ENCODE data around the gene IL23A. TPM values are rescaled to one million over a fixed set of nuclear protein-coding genes. Genes with fewer than 3 reads are reported as not detected.
A peak's percentile ranks its signal among the peaks of the same experiment; 100 is the strongest.

Gene IL23A
- total RNA-seq (2014; rRNA removed; shearing (Covaris generic)) (not detected in 2 replicates), polyA plus RNA-seq (2016; fragmentation: Nextera tagmentation; extraction: Ambion mirVana) (0.19 and 0.31 TPM in 2 replicates)

- Histone ChIP-seq H3F3A (ENCODE audit: insufficient read depth) (peaks cover 38% of the 10 kb centered on the region), H3K4me2 (ENCODE audit: unreplicated experiment) (no peak within 1 kb of the TSS), H3K27me3 (replicated peaks; ENCODE audit: insufficient read depth) (no peaks in the 10 kb centered on the region), H4K20me1 (ENCODE audit: insufficient read depth) (no peaks in the 10 kb centered on the region), H3K4me1 (ENCODE audit: insufficient read depth) (no peaks in the 10 kb centered on the region), H3K9me2 (ENCODE audit: insufficient read depth) (no peaks in the 10 kb centered on the region), H3K9ac (no peak within 1 kb of the TSS), H3K79me2 (ENCODE audit: insufficient read depth) (no peaks in the 10 kb centered on the region), H3K27ac (no peak within 1 kb of the TSS), H3K9me3 (ENCODE audit: low read depth) (no peaks in the 10 kb centered on the region), H2AFZ (no peak within 1 kb of the TSS), H3K36me3 (ENCODE audit: low read depth) (peaks cover 17% of the 10 kb centered on the region; the same call in 1 of the 2 replicates), H3K4me3 (no peak within 1 kb of the TSS)
- WGBS, 2 experiments (ENCODE audit: low coverage in 1 of 2, low lambda C conversion rate in 2 of 2, missing lambda C conversion rate in 2 of 2), result 6 to 8% methylated on average over 8 to 9 of the region's 9 CpGs
- in situ Hi-C loops (cut with MboI), result no loop called here
- TF ChIP-seq EZH2 (IDR thresholded peaks at IDR 0.05; ENCODE audit: insufficient read depth, poor library complexity, severe bottlenecking) (no peak), EZH2phosphoT487 (IDR thresholded peaks at IDR 0.05; ENCODE audit: insufficient read depth, low read depth) (no peak)
- peak; percentile 33 for DNase-seq
These were observed at the start of gene IL23A for GRCh38 chr12:56338308-56339157. Gene IL23A (plus strand): TSS chr12:56338884. CDS start chr12:56339045, 161 bp downstream.

GRCh38 chr12:56293795-56294194 lies 44.9 kb upstream of the IL23A start:
- 90 to 94% methylated on average over 5 of the region's 5 CpGs for WGBS, 2 experiments (ENCODE audit: low coverage in 1 of 2, low lambda C conversion rate in 2 of 2, missing lambda C conversion rate in 2 of 2)
- Histone ChIP-seq H3K27ac (no peak overlapping the region), H3K9me2 (ENCODE audit: insufficient read depth) (no peaks in the 10 kb centered on the region), H3K4me3 (no peak overlapping the region), H3K36me3 (ENCODE audit: low read depth) (peaks cover 10% of the 10 kb centered on the region; the same call in 1 of the 2 replicates), H3K4me2 (ENCODE audit: unreplicated experiment) (no peak overlapping the region), H3K9ac (no peak overlapping the region), H2AFZ (no peak overlapping the region), H3K27me3 (replicated peaks; ENCODE audit: insufficient read depth) (no peaks in the 10 kb centered on the region), H3K9me3 (ENCODE audit: low read depth) (no peaks in the 10 kb centered on the region), H4K20me1 (ENCODE audit: insufficient read depth) (no peaks in the 10 kb centered on the region; the same call in 1 of the 2 replicates), H3F3A (ENCODE audit: insufficient read depth) (peaks cover 5% of the 10 kb centered on the region), H3K4me1 (ENCODE audit: insufficient read depth) (peaks cover 7% of the 10 kb centered on the region), H3K79me2 (ENCODE audit: insufficient read depth) (peaks cover 100% of the 10 kb centered on the region)
- in situ Hi-C loops (cut with MboI), result no loop called here
- TF ChIP-seq EZH2phosphoT487 (IDR thresholded peaks at IDR 0.05; ENCODE audit: insufficient read depth, low read depth) (no peak), EZH2 (IDR thresholded peaks at IDR 0.05; ENCODE audit: insufficient read depth, poor library complexity, severe bottlenecking) (no peak)
- no peak for DNase-seq

GRCh38 chr12:56296295-56296694 lies 42.4 kb upstream of the IL23A start:
- Histone ChIP-seq H3K36me3 (ENCODE audit: low read depth) (peaks cover 7% of the 10 kb centered on the region; the same call in 1 of the 2 replicates), H3K27ac (no peak overlapping the region), H3K4me1 (ENCODE audit: insufficient read depth) (peaks cover 18% of the 10 kb centered on the region)

GRCh38 chr12:56297400-56297799 lies 41.3 kb upstream of the IL23A start:
- Histone ChIP-seq H3K4me2 (ENCODE audit: unreplicated experiment) (no peak overlapping the region), H3K9me3 (ENCODE audit: low read depth) (no peaks in the 10 kb centered on the region), H3K79me2 (ENCODE audit: insufficient read depth) (peaks cover 88% of the 10 kb centered on the region), H3K36me3 (ENCODE audit: low read depth) (peaks cover 4% of the 10 kb centered on the region; the same call in 1 of the 2 replicates), H3K27ac (no peak overlapping the region), H3K9ac (no peak overlapping the region), H3K4me1 (ENCODE audit: insufficient read depth) (peaks cover 18% of the 10 kb centered on the region), H3K27me3 (replicated peaks; ENCODE audit: insufficient read depth) (no peaks in the 10 kb centered on the region), H3F3A (ENCODE audit: insufficient read depth) (peaks cover 20% of the 10 kb centered on the region), H3K4me3 (no peak overlapping the region), H4K20me1 (ENCODE audit: insufficient read depth) (no peaks in the 10 kb centered on the region; the same call in 1 of the 2 replicates), H3K9me2 (ENCODE audit: insufficient read depth) (no peaks in the 10 kb centered on the region), H2AFZ (no peak overlapping the region)
- no peak for DNase-seq
- WGBS, 2 experiments (ENCODE audit: low coverage in 1 of 2, low lambda C conversion rate in 2 of 2, missing lambda C conversion rate in 2 of 2), result 84 to 88% methylated on average over 8 of the region's 8 CpGs
- in situ Hi-C loops (cut with MboI), result no loop called here
- TF ChIP-seq EZH2phosphoT487 (IDR thresholded peaks at IDR 0.05; ENCODE audit: insufficient read depth, low read depth), result no peak
- no peak for TF ChIP-seq EZH2 (IDR thresholded peaks at IDR 0.05; ENCODE audit: insufficient read depth, poor library complexity, severe bottlenecking)

More at GRCh38 chr12:56296295-56296694, 42.4 kb upstream of the IL23A start:
- no peak overlapping the region for H3K9ac ChIP-seq
- DNase-seq, result no peak
- no peaks in the 10 kb centered on the region for H3K9me2 ChIP-seq (ENCODE audit: insufficient read depth)
- H3K27me3 ChIP-seq (replicated peaks; ENCODE audit: insufficient read depth), result no peaks in the 10 kb centered on the region
- no peaks in the 10 kb centered on the region for H3K9me3 ChIP-seq (ENCODE audit: low read depth)
- H2AFZ ChIP-seq, result no peak overlapping the region
- no peaks in the 10 kb centered on the region; the same call in 1 of the 2 replicates for H4K20me1 ChIP-seq (ENCODE audit: insufficient read depth)
- peaks cover 92% of the 10 kb centered on the region for H3K79me2 ChIP-seq (ENCODE audit: insufficient read depth)
- in situ Hi-C loops (cut with MboI), result no loop called here
- 59 to 68% methylated on average over 5 of the region's 5 CpGs for WGBS, 2 experiments (ENCODE audit: low coverage in 1 of 2, low lambda C conversion rate in 2 of 2, missing lambda C conversion rate in 2 of 2)
- H3F3A ChIP-seq (ENCODE audit: insufficient read depth), result peaks cover 13% of the 10 kb centered on the region
- TF ChIP-seq EZH2phosphoT487 (IDR thresholded peaks at IDR 0.05; ENCODE audit: insufficient read depth, low read depth) (no peak), EZH2 (IDR thresholded peaks at IDR 0.05; ENCODE audit: insufficient read depth, poor library complexity, severe bottlenecking) (no peak)
- H3K4me3 ChIP-seq, result no peak overlapping the region
- H3K4me2 ChIP-seq (ENCODE audit: unreplicated experiment), result no peak overlapping the region

All from GM23248 (cell line).